HEK293 (cell line): ENCODE measurements around the gene SART3.

Experiments used
- CTCF ChIP-seq: fragments of 450-650 bp; formaldehyde crosslinking; IDR thresholded peaks from 2 replicates; pipeline ENCODE4 v1.5.1; 2016; ENCODE audit warnings: missing biosample characterization, missing genetic modification characterization
- ZBTB21 ChIP-seq: fragments of 450-650 bp; formaldehyde crosslinking; IDR thresholded peaks from 2 replicates; pipeline ENCODE4 v1.5.1; 2017; ENCODE audit warnings: missing biosample characterization, missing genetic modification characterization
- ZNF280D ChIP-seq: fragments of 450-650 bp; formaldehyde crosslinking; IDR thresholded peaks from 2 replicates; pipeline ENCODE4 v1.5.1; 2016; ENCODE audit warnings: missing biosample characterization, missing genetic modification characterization
- ZNF621 ChIP-seq: fragments of 450-650 bp; formaldehyde crosslinking; IDR thresholded peaks from 2 replicates; pipeline ENCODE4 v1.5.1; 2017; ENCODE audit warnings: missing biosample characterization, missing genetic modification characterization

GRCh38 chr12:108599541-108599940 is 38.6 kb upstream of the SART3 start:
- TF ChIP-seq ZNF621 (tag by site-specific recombination) = no peak
- no peak for TF ChIP-seq ZBTB21 (tag by site-specific recombination)
- no peak for TF ChIP-seq ZNF280D (tag by site-specific recombination)
- no peak for TF ChIP-seq CTCF (tag by site-specific recombination)
